ENCODE data around the gene NEK5. TPM values are rescaled to one million over a fixed set of nuclear protein-coding genes. Genes with fewer than 3 reads are reported as not detected.
A peak's percentile ranks its signal among the peaks of the same experiment; 100 is the strongest.

NEK5 gene
- total RNA-seq, 1 donor from 2014 or later: 4.3 TPM

DNA sequence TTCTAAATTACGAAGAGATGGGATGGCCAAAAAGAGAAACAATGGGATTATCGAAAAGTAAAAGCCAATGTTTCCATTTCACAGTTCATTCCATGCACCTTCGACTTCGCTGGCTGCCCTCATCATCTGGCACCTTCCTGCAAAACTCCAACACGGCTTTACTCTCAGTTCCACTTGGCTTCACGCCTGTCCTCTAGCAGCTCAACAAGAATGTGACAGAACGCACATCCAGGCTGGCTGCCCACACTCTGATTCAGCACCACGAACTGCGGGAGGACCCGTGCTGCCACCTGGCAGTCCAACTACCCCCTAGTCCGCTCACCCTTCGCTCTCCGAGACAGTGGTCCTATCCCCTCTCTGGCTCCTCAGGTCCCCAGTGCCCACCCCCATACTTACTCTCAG lies 129.4 kb downstream of the NEK5 start:
- Mint-ChIP-seq H3K4me1 (peaks cover 75% of the 10 kb centered on the region), H3K9me3 (no peaks in the 10 kb centered on the region), H3K27ac (peak overlapping the region; percentile 91), H3K36me3 (no peaks in the 10 kb centered on the region), H3K27me3 (ENCODE audit: low read depth) (no peaks in the 10 kb centered on the region), H3K4me3 (peak overlapping the region; percentile 3)
- TF ChIP-seq, protein P1, sequence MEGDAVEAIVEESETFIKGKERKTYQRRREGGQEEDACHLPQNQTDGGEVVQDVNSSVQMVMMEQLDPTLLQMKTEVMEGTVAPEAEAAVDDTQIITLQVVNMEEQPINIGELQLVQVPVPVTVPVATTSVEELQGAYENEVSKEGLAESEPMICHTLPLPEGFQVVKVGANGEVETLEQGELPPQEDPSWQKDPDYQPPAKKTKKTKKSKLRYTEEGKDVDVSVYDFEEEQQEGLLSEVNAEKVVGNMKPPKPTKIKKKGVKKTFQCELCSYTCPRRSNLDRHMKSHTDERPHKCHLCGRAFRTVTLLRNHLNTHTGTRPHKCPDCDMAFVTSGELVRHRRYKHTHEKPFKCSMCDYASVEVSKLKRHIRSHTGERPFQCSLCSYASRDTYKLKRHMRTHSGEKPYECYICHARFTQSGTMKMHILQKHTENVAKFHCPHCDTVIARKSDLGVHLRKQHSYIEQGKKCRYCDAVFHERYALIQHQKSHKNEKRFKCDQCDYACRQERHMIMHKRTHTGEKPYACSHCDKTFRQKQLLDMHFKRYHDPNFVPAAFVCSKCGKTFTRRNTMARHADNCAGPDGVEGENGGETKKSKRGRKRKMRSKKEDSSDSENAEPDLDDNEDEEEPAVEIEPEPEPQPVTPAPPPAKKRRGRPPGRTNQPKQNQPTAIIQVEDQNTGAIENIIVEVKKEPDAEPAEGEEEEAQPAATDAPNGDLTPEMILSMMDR (IDR thresholded peaks at IDR 0.05; ENCODE audit: unreplicated experiment): no peak
- no peak for DNase-seq (ENCODE audit: low spot score in 2 of 2, unreplicated experiment in 2 of 2)

DNA sequence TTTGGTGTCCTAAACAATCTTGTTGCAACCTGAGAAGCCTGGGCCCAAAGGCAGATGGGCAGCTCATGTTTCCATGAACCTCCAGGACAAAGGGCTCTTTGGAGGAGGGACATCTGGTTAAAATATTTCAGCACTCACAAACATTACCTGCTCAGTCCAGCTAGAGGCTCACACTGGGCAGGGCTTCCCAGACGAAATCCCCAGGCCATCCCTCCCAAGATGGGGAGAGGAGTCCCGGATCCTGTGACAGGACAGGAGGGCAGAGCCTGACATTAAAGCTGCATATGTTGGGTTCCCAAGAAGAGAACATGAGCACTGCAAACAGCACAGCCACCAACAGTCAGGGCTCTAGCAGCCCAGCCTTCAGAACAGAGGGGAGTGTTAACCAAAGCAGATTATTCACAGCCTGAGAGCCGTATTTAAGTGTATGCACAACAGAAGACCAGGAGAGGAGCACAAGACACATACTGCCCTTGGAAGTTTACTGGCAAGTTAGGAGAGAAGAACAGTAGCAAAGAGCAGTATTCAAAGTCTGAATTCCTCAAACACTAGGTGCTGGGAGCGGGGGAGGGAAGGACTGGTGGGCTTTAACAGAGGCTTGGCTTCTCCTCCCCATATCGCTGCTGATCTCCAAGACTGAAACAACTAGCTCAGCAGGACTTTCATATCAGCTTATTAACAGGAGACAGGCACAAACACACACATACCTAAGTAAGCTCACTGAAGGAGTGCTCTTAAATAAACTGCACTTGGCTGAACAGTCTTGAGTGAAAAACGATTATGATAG lies 130.0 kb downstream of the NEK5 start:
- no peaks in the 10 kb centered on the region for H3K27me3 Mint-ChIP-seq (ENCODE audit: low read depth)
- H3K27ac Mint-ChIP-seq: peak overlapping the region; percentile 91

DNA sequence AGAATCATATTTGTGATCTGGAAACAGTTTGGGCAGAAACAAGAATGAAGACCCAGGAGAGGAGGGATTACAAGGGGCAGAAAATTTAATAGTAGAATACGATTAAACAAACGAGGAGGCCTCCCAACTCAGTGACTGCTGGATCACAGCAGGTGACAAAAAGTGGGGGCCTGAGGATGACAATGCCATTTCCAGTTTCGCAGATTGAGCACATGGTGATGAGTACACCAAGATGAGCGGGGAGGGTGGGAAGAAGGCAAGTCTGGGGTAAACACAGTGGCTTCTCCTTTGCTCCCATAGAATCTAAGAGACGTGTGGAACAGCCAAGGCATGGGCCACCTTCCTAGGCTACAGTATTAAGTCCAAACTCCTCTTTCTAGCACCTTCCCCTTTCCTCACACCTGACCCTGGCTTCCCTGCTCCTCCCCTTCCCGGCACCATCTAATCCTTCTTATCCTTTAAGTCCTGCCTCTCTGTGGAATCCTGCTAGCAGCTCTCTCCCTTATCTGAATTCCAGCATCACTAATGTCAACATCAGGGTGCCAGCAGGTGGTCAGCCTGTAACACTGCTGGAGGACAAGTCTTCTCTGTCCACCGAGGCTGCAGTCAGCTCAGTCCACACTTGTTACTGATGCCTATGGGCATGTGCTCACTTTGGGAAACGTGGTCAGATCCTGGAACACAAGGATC lies 131.1 kb downstream of the NEK5 start:
- TF ChIP-seq, protein P1 (IDR thresholded peaks at IDR 0.05; ENCODE audit: unreplicated experiment): no peak
- peak overlapping the region; percentile 93 for H3K27ac Mint-ChIP-seq
- H3K27me3 Mint-ChIP-seq (ENCODE audit: low read depth): no peaks in the 10 kb centered on the region
- DNase-seq (ENCODE audit: low spot score in 2 of 2, unreplicated experiment in 2 of 2): no peak
- no peaks in the 10 kb centered on the region for H3K9me3 Mint-ChIP-seq
- no peaks in the 10 kb centered on the region for H3K36me3 Mint-ChIP-seq
- H3K4me3 Mint-ChIP-seq: no peak overlapping the region
- H3K4me1 Mint-ChIP-seq: peaks cover 80% of the 10 kb centered on the region

More for the DNA sequence above, 130.0 kb downstream of the NEK5 start:
- peaks cover 76% of the 10 kb centered on the region for H3K4me1 Mint-ChIP-seq
- TF ChIP-seq, protein P1 (IDR thresholded peaks at IDR 0.05; ENCODE audit: unreplicated experiment): no peak
- DNase-seq (ENCODE audit: low spot score in 2 of 2, unreplicated experiment in 2 of 2): no peak
- peak overlapping the region; percentile 0 for H3K4me3 Mint-ChIP-seq
- H3K9me3 Mint-ChIP-seq: no peaks in the 10 kb centered on the region
- no peaks in the 10 kb centered on the region for H3K36me3 Mint-ChIP-seq

DNA sequence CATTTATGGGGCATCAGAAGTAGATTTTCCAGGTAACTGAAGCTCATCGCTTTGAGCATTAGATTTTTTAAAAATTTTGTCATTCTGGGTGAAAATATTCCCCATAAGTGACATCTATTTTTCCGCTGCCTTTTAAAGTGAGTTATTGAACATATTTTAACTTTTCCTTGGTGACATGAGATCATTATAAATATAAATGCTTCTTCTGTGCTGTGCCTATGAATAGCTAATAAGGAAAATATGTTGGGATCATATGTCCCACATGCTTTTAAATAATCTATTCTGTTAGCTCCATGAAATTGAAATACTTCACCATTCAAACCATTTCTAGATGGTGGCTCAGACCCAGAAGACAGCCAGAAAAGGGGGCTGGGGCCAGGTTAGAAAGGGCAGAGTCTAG lies 131.7 kb downstream of the NEK5 start:
- Mint-ChIP-seq H3K27ac (peak overlapping the region; percentile 93), H3K9me3 (no peaks in the 10 kb centered on the region), H3K27me3 (ENCODE audit: low read depth) (no peaks in the 10 kb centered on the region), H3K4me1 (peaks cover 78% of the 10 kb centered on the region), H3K4me3 (no peak overlapping the region), H3K36me3 (no peaks in the 10 kb centered on the region)
- DNase-seq (ENCODE audit: low spot score in 2 of 2, unreplicated experiment in 2 of 2): no peak
- TF ChIP-seq, protein P1 (IDR thresholded peaks at IDR 0.05; ENCODE audit: unreplicated experiment): no peak

DNA sequence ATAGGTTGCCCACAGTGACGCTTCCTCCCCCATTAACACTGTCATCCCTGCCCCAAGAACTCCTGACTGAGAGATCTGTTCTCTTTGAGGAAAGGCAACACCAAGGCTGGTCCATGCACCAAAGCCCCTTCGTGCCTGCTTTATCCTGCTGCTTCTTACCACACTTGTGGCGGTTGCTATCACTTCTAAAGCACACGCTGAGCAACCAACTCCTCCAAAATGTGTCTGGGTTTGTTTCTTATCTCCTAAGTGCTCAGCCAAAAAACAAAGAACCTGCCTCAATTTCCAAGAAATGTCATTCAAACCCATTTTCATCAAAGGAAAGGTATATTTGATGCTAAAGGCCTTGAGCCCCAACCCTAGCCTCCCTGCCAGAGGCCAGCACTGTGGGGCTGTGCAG lies 132.2 kb downstream of the NEK5 start:
- H3K27ac Mint-ChIP-seq: no peak overlapping the region
- no peaks in the 10 kb centered on the region for H3K27me3 Mint-ChIP-seq (ENCODE audit: low read depth)
- H3K9me3 Mint-ChIP-seq: no peaks in the 10 kb centered on the region
- no peak for DNase-seq (ENCODE audit: low spot score in 2 of 2, unreplicated experiment in 2 of 2)
- TF ChIP-seq, protein P1 (IDR thresholded peaks at IDR 0.05; ENCODE audit: unreplicated experiment): no peak
- H3K4me1 Mint-ChIP-seq: peaks cover 75% of the 10 kb centered on the region
- no peaks in the 10 kb centered on the region for H3K36me3 Mint-ChIP-seq
- no peak overlapping the region for H3K4me3 Mint-ChIP-seq
